ENCODE data around the gene DYNC2LI1.

The DYNC2LI1 gene

DNA sequence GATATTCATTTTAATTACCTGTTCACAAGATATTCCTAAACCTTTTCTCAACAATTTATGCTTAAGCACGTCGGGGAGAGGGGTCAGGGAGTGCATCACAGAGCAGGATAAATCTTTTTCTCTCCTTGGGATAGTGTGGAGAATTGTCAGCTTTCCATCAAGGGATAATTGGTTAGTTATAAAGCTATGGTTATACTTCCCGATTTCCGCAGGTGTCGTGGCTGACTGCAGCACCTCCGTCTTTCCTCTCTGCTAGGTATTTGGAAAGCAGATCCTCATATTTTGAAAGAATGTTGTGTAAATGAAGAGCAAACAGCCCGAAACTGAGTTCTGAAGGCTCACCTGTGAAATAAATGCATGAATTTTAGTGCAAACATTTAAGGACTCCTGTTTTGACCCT lies 778 bp downstream of the DYNC2LI1 start:
- TF ChIP-seq, protein P1, sequence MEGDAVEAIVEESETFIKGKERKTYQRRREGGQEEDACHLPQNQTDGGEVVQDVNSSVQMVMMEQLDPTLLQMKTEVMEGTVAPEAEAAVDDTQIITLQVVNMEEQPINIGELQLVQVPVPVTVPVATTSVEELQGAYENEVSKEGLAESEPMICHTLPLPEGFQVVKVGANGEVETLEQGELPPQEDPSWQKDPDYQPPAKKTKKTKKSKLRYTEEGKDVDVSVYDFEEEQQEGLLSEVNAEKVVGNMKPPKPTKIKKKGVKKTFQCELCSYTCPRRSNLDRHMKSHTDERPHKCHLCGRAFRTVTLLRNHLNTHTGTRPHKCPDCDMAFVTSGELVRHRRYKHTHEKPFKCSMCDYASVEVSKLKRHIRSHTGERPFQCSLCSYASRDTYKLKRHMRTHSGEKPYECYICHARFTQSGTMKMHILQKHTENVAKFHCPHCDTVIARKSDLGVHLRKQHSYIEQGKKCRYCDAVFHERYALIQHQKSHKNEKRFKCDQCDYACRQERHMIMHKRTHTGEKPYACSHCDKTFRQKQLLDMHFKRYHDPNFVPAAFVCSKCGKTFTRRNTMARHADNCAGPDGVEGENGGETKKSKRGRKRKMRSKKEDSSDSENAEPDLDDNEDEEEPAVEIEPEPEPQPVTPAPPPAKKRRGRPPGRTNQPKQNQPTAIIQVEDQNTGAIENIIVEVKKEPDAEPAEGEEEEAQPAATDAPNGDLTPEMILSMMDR (IDR thresholded peaks at IDR 0.05; ENCODE audit: insufficient read depth, low read length, missing control alignments) = no peak
- no peak for DNase-seq (ENCODE audit: low read depth, low spot score)
- H3K4me3 ChIP-seq (ENCODE audit: low read depth, low read length) = peak overlapping the region; percentile 85
- ChIA-PET POLR2A (interaction anchor here (0.6 kb wide), 1 partner anchor 25 kb away, joined by 3 read pairs; no protein-coding TSS in a partner anchor), CTCF (interaction anchor here (0.8 to 1.5 kb wide), 2 partner anchors 10 to 166 kb away, joined by 3 read pairs; no protein-coding TSS in a partner anchor)

DNA sequence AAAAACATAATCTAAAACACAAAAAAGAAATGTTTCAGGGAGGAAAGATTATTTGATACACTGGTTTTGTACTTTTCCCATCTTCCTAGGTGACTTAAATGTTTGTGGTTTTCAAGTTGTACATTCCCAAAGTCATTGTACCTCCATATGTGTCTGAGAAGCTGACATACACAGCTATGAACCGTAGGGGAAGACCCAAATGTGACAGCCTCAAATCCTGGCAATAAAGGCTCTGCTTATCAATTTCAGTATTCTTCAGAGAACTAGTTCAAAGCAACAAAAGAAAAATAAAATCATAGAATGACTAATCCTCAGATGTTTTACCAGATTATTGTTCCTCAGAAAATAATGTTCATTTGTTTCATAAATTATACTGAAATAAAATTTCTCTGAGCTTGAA lies 2.5 kb downstream of the DYNC2LI1 start:
- no peak overlapping the region for H3K4me3 ChIP-seq (ENCODE audit: low read depth, low read length)
- TF ChIP-seq, protein P1 (IDR thresholded peaks at IDR 0.05; ENCODE audit: insufficient read depth, low read length, missing control alignments) = no peak
- CTCF ChIA-PET = no interaction called here
- DNase-seq (ENCODE audit: low read depth, low spot score) = no peak
- POLR2A ChIA-PET = no interaction called here

DNA sequence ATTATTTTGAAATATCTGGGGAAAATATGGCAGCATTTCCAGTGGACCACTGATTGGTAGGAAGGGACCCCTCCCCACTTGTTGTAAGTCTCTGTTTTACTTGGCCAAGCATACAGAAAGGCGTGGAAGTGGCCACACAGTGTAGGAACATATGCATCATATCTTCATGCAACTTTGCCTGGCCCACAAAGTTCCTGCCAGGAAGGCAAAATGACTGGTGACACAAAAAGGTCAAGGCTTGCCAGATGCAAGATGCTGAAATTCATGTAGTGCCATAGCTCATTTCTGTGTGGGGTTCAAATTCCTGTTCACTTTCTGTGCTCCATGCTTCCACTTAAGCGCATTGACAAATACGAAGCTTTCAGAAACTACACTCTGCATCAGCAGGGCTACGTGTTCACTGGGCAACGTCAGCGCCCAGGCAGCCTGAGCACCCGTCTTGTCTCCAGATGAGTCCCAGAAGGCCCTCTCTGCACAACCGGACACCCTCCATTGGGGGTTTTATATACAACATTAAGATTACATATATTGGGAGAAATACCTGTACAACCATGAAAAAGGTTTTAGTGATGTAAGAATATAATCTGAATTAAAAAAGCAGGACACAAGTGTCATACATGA lies 3.6 kb downstream of the DYNC2LI1 start:
- ChIA-PET CTCF (no interaction called here), POLR2A (no interaction called here)
- no peak for DNase-seq (ENCODE audit: low read depth, low spot score)
- TF ChIP-seq, protein P1 (IDR thresholded peaks at IDR 0.05; ENCODE audit: insufficient read depth, low read length, missing control alignments) = no peak
- H3K4me3 ChIP-seq (ENCODE audit: low read depth, low read length) = no peak overlapping the region

DNA sequence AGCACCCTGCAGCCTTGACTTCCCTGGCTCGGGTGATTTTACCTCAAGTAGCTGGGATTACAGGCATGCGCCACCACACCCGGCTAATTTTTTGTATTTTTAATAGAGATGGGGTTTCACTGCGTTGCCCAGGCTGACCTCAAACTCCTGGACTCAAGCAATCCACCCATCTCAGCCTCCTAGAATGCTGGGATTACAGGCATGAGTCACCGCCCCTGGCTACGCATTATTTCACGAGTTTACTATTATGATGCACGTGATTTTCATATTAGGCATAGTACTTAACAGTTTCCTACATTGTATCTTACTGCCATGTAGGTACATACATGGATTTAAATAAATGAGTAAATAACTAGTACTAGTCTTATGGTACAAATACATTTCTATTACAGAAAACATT lies 4.4 kb downstream of the DYNC2LI1 start:
- POLR2A ChIA-PET = no interaction called here

DNA sequence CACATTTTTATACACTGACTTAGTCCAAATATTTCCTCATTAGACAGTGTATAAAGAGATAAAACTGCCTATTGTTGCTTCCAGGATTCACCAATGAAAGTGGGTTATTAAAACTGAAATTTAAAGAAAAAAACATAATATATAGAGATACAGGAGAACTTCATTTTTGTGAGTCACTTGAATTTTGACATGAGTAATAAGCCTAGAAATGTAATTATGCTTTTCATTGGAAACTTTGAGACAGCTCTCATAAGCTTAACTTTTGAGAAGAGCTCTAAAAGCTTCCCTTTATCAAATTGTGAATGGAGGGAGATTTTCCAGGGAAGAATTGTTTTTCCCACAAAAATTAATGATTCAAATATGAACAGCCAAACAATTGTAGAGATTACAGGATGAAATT lies 14.1 kb downstream of the DYNC2LI1 start:
- CTCF ChIA-PET = no interaction called here
- POLR2A ChIA-PET = no interaction called here

More for the DNA sequence above, 4.4 kb downstream of the DYNC2LI1 start:
- no peak for DNase-seq (ENCODE audit: low read depth, low spot score)
- CTCF ChIA-PET = no interaction called here
- TF ChIP-seq, protein P1 (IDR thresholded peaks at IDR 0.05; ENCODE audit: insufficient read depth, low read length, missing control alignments) = no peak
- no peak overlapping the region for H3K4me3 ChIP-seq (ENCODE audit: low read depth, low read length)

DNA sequence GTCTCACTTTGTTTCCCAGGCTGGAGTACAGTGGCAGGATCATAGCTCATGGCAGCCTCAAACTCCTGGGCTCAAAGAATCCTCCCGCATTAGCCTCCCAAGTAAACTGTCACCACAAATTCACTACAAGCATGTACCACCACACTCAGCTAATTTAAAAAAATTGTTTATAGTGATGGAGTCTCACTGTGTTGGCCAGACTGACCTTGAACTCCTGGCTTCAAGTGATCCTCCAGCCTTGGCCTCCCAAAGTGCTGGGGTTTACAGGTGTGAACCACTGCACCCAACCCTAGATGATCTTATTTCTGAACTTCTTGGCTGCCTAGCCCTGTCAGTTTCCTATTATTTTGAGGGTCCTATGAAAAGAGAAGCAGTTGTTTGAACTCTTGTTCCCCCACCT lies 14.8 kb downstream of the DYNC2LI1 start:
- DNase-seq (ENCODE audit: low read depth, low spot score) = no peak
- TF ChIP-seq, protein P1 (IDR thresholded peaks at IDR 0.05; ENCODE audit: insufficient read depth, low read length, missing control alignments) = no peak
- POLR2A ChIA-PET = no interaction called here
- CTCF ChIA-PET = no interaction called here
- no peak overlapping the region for H3K4me3 ChIP-seq (ENCODE audit: low read depth, low read length)

More for the DNA sequence above, 14.1 kb downstream of the DYNC2LI1 start:
- TF ChIP-seq, protein P1 (IDR thresholded peaks at IDR 0.05; ENCODE audit: insufficient read depth, low read length, missing control alignments) = no peak
- no peak for DNase-seq (ENCODE audit: low read depth, low spot score)
- no peak overlapping the region for H3K4me3 ChIP-seq (ENCODE audit: low read depth, low read length)

All from AG04449 (cell line).